ENCODE data around the gene ADCY3. TPM values are rescaled to one million over a fixed set of nuclear protein-coding genes. Genes with fewer than 3 reads are reported as not detected.
"Not testable (repeated sequence)": the region's sequence is repeated elsewhere in the genome, so short reads cannot be mapped to it uniquely, and the experiment has no call there.

Gene ADCY3
- total RNA-seq, 1 donor from 2014 or later: 4.2 TPM

DNA sequence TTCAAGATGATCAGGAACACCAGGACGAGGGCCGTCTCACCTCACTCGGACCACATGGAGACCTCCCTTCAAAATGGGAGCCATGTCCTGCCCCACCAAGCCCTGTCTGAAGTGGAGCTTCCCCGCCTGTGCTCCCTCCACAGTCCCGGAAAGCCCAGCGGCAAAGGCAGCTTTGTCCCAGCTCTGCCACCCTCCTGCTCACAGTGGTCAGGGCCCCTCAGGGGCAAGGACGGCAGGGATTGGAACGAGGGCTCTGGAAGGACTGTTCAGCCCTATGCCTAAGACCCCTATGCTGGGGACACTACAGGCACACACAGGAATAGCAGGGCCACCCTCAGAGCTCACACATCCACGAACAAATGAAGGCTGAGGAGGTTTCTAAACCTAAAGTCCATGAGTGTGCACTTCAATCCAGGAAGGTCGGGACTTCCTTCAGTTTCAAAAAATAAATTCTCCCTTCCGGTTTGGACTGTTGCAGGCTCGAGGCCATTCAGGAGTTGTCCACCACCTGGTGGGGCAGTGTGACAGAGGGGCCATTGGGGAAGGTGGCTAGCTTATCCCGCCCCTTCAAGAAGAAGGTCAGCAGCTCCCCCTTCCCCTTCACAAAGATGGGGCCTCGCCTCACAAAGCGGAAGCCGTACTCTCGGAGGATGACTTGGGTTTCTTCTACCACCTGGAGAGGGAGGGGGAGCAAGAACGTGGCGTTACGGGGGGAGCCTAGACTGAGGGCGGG lies 100.4 kb downstream of the ADCY3 start:
- peak; percentile 33 for DNase-seq (ENCODE audit: low spot score)
- ATAC-seq: no peak

DNA sequence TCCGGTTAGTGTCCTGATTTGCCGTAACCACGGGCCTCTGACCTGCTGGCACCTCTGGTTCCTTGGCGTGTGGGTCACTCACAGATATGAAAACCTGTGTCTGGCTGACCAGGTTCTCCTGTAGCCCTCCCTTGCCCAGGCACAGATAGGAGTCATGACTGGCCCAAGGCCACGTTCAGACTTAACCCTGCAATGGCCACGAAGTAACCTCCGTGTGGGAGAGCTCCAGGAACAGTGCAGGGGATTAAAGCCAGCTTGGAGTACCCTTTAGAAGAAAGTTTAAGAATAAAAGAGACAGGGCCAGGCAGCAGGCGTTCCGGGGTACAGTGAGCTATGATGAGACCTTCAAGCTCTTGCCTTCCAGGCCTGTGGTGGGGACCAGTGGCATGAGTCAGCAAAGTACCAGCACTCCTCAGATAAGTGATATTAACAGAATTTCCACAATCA lies 101.3 kb downstream of the ADCY3 start:
- DNase-seq (ENCODE audit: low spot score) (peak; percentile 31), ATAC-seq (no peak)

DNA sequence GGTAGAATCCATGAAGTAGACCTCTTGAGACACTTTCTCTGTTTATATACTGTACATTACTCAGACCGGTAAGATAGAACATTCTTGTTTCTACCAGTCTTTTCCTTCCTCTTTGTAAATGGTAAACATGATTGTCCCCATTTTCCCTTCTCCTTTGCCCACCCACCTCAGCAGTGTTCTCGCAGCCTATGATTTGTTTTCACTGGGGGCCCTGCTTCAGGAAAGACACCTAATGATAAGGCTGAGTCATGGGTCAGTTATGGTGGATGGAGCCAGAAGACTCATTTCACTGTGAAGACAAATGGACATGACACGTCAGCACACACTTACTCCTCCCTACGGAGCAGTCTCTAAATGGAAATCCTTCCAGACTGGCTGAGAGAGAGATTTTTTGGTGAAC lies 103.2 kb downstream of the ADCY3 start:
- DNase-seq (ENCODE audit: low spot score): peak; percentile 24
- no peak for ATAC-seq

DNA sequence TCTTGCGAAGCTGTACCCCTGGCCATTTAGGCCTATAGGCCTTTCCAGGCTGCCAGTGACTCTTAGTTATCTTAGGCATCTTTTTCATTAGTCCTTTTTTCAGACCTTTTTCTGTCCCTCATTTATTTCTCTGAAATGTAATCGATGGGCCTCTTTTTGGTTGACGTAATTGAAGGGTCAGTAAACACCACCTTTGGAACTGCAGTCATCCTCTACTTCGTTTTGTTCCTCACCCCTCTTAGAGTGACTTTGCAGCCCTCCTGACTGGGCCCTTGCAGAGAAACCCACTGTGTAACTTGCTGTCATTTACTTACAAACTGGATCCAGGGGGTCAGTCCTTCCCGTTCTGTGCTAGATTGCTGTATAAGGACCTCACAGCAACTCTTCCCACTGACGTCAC lies 103.6 kb downstream of the ADCY3 start:
- no peak for ATAC-seq

DNA sequence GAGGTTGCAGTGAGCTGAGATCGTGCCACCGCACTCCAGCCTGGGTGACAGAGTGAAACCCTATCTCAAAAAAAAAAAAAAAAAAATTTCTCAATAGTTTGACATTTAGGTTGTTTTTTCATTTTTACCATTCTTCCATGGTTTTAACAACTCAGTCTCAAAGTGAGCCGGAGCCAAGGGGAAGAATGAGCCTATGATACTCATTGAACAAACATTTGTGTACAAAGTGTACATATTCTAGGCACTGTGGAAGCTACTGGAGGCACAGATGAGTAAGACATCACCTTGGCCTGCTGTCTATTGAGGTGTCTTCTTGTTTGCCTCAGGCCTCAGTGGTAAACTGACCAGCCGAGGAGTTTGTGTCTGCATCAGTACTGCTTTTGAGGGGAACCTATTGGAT lies 104.9 kb downstream of the ADCY3 start:
- DNase-seq (ENCODE audit: low spot score): no peak
- ATAC-seq: no peak

More for the DNA sequence above, 103.6 kb downstream of the ADCY3 start:
- peak; percentile 12 for DNase-seq (ENCODE audit: low spot score)

DNA sequence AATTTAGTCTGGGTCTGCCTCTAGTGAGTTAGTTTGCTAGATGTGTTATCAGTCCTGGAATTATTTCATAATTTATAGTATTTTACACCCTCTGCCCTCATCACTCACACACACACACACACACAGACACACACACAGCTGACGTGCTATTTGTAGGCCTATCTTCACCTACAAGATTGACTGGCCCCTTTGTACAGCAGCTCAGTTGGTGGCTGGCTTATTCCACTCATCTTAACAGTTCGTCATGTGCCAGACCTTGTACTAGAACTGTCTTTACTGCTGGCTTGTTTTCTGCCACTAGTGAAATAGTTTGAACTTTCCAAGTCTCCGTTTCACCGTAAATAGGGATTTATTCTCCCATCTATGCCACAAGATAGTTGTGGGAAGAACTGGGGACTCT lies 105.5 kb downstream of the ADCY3 start:
- ATAC-seq (no peak), DNase-seq (ENCODE audit: low spot score) (no peak)

DNA sequence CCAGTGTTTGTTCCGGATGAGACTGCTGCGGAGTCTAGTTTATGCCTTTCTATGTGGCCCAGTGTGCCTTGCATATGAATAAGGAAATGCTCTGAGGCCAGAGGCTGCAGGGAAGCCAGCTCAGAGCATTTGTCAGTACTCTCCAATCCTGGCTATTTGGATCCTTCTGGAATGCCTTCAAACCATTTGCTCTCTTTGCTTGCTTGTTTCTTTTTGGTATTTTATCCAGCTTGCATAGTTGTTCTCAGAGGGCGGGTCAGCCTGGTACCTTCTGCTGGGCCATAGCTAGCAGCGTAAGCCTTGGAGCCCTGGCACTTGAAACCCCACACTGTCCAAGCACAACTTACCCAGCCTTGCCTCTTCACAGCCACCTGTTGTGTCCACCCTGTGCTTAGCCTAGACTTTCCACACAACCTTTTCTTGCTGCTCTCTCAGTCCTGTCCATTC lies 106.3 kb downstream of the ADCY3 start:
- peak; percentile 8 for DNase-seq (ENCODE audit: low spot score)
- ATAC-seq: no peak

DNA sequence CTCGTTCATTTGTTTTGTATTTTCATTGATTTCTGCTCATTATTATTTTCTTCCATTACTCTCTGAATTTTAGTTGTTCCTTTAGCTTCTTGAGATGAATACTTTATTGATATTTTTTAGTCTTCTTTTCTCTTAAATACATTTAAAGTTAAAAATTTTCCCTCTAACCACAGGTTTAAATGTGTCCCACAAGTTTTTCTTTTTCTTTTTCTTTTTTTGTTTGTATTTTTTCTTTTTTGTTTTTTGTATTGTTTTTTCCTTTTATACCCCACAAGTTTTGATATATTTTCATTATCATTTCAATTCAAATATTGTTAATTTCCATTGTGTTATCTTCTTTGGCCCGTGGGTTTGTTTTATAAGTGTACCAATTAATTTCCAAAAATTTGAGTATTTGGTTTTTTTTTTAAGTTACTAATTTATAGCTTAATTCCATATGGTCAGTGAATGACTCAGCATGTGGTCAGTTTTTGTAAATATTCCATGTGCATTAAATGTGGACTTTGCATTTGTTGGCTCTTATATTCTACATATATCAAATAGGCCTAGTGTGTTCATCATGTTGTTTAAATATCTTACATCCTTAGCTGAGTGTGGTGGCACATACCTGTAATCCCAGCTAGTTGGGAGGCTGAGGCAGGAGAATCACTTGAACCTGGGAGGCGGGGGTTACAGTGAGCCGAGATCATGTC lies 110.6 kb downstream of the ADCY3 start:
- no peak for ATAC-seq

DNA sequence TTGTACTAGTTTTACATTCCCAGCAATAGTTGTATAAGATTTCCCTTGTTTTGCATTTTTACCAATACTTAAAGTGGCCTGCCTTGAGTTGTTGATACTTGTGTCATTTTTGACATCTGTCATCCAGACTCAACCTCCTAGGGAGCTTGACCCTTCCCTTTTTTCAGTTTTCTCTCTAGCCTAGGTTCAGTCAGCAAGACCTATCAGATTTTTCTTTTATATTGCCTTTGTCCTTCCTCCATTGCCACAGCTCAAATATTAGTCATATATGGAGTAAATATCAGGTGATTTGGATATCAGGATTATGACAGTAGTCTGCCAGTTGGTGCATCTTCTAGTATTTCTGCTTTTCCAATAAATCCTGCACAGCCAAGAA lies 113.4 kb downstream of the ADCY3 start:
- ATAC-seq (no peak), DNase-seq (ENCODE audit: low spot score) (no peak)

More for the DNA sequence above, 110.6 kb downstream of the ADCY3 start:
- no peak for DNase-seq (ENCODE audit: low spot score)

DNA sequence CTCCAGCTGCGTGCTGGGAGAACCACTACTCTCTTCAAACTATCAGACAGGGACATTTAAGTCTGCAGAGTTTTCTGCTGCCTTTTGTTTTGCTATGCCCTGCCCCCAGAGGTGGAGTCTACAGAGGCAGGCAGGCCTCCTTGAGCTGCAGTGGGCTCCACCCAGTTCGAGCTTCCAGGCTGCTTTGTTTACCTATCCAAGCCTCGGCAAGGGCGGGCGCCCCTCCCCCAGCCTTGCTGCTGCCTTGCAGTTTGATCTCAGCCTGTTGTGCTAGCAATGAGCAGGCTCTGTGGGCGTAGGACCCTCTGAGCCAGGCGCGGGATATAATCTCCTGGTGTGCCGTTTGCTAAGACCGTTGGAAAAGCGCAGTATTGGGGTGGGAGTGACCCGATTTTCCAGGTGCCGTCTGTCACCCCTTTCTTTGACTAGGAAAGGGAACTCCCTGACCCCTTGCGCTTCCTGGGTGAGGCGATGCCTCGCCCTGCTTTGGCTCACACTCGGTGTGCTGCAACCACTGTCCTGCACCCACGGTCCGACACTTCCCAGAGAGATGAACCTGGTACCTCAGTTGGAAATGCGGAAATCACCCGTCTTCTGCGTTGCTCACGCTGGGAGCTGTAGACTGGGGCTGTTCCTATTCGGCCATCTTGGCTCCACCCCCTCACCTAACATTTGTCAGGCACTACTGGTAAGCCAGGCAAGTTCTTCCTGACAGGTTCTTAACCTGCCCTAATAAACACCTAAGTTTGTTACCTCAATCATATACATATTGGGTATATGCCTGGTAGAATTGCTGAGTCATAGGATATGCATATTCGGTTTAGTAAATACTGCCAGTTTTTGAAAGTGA lies 114.0 kb downstream of the ADCY3 start:
- not testable (repeated sequence) for DNase-seq (ENCODE audit: low spot score); ATAC-seq

DNA sequence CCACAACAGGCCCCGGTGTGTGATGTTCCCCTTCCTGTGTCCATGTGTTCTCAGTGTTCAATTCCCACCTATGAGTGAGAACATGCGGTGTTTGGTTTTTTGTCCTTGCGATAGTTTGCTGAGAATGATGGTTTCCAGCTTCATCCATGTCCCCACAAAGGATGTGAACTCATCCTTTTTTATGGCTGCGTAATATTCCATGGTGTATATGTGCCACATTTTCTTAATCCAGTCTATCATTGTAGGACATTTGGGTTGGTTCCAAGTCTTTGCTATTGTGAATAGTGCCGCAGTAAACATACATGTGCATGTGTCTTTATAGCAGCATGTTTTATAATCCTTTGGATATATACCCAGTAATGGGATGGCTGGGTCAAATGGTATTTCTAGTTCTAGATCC lies 119.5 kb downstream of the ADCY3 start:
- not testable (repeated sequence) for DNase-seq (ENCODE audit: low spot score); ATAC-seq

DNA sequence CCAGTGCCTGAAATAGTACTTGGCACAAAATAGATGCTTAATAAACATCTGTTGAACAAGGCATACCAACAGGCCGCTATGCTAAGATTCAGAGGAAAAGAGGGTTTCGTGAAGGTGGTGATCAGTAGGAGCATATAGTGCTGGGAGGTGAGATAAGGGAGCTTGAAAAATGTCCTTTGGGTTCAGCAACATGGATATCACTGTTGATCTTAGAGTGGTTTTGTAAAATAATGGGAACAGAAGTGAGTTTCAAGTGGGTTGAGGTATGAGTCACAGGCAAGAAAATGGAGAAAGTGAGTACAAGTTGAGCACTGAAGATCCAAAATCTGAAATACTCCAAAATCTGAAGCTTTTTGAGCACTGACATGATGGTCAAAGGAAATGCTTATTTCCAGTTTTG lies 122.4 kb downstream of the ADCY3 start:
- ATAC-seq (no peak), DNase-seq (ENCODE audit: low spot score) (no peak)

DNA sequence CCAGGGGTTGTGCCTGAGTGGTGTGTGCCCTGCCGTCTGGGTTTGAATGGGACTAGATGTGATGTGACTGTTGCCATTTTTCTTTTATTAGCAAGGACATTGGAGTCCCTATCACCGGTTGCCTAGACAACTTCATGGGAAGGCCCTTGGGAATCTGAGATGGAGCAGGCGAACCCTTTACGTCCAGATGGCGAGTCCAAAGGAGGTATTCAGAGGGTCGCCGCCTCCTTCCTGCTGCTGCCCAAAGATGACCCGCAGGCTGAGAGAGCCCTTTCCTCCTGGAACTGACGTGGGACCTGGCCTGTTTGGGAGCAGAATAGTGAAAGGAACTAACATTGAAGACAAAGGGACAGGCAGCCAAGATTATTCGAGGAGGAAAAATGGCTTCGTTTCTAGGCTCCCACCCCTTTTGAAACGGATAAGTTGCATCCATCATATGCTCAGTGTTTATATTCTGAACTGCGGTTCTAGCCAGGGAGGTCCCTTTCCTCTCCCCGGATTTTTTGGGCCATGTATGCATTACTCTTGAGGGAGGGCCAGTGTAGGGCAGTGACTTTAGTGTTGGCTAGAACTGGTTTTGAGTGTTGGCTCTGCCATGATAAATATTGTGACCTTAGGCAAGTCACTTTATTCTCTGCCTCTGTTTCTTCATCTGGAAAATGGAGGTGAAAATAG lies 126.1 kb downstream of the ADCY3 start:
- ATAC-seq (no peak), DNase-seq (ENCODE audit: low spot score) (no peak)

DNA sequence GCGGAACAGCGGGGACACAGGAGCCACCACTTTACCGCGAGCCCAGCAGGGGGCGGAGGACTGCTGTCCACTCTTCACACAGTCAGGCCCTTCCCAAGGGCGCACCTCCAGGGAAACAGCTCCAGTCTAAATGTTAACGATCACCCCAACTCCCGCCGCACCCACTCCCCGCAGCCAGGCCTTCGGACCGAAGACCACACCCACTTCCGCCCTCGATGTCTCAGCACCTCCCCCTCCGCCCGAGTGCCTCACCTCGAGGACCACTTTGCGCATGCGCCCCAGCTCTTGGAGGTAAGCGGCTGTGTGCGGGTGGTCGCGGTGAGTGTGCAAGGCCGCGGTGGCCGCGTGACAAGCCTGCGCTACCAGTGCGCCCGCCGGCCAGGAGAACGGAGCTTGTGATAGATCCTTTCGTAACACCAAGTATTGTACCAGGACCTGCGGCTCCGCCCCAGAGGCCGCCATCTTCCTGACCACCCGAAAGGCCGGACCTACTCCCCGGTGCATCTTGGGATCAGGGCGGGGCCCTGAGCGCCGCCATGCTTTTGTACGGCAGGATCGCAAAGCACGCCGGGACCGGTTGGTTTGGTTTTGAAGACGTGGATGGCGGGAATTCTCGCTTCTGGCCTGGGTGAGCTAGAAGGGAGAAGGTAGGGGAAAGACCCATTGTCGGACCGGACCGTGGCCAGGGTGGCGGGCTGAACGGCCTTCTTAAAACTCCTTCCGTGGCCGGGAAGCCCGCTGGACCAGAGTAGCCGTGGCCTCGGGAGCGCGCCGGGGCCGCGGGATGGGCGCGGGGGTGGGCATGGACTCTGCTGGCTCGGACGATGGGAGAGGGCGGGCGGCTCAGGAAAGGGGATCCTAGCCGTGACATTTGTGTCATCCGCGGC lies 126.9 kb downstream of the ADCY3 start, which contains the start of the genes CENPO and PTRHD1:
Gene CENPO (plus strand): TSS at position 552 of the 887 bp plus-strand sequence. CDS start 495 bp downstream, outside the sequence.
Gene PTRHD1 (minus strand): TSS at position 518 of the 887 bp plus-strand sequence. CDS start 14 bp downstream, at position 504.
- peak; percentile 96 for ATAC-seq

DNA sequence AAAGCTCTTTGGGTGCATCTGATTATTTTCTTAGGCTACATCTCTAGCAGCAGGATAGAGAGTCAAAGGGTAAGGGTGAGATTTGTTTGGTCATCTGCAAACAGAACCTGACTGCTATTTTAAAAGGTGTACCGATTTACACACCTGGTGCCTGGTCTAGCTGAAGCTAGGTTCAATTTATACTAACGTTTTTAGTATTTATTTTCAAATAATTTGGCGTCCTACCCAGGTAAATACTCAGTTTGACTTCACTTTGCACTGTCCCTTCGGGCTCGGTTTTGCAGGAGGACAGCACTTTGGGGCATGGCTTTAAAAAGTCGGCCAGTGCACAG lies 127.5 kb downstream of the ADCY3 start:
- ATAC-seq: peak; percentile 29
- no peak for DNase-seq (ENCODE audit: low spot score)

More for the DNA sequence above, 126.9 kb downstream of the ADCY3 start, which contains the start of the genes CENPO and PTRHD1:
- peak; percentile 97 for DNase-seq (ENCODE audit: low spot score)

DNA sequence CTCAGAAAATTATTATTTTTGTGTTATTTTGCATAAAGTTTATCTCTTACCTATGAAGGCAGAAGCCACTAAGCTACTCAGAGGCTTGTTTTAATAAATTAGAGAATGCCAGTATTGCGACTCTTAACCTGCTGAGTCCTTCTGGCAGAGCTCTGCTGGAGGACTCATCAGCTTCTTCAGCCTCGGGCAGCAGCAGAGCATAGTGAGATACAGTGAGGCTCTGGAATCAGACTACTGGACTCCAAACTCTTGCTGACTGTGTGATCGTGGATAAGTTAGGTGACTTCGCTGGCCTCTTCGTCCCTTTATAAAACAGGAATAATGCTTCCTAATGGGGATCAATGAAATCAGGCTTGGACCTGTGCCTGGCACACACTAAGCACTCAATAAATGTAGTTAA lies 128.6 kb downstream of the ADCY3 start:
- DNase-seq (ENCODE audit: low spot score) (no peak), ATAC-seq (no peak)

DNA sequence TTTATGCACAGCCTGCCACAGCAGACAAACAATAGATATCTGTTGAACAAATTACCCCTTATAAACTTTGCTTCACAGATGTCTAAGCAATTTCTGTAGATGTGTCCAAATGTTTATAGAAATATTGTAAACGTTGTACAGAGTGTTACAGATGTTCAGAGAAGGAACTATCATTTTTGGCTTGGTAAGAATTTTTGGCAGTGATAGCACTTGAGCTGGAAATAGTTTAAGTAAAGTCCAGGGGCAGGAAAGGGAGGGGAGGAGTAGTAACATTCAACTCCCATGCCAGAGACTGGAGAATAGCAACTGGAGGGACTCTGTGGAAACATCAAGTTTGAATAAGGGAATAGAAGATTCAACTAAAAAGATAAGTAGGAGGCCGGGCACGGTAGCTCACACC lies 131.2 kb downstream of the ADCY3 start:
- ATAC-seq: no peak
- no peak for DNase-seq (ENCODE audit: low spot score)

DNA sequence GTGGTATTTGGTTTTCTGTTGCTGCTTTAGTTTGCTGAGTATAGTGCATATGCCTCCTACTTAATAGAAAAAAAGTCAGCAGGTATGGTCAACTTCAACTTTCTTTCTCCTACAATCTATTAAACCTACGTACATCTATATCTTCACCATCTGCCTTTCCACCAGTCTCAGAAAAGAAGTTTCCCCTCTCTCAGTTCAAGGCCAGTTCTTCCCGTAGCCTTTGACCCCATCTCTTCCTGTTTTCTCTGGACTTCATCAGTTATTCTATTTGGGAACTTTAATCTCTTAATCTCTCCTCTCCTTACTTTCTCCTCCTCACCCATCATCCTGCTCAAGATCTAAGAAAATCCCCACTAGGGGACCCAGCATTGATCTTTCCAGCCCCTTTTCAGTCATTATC lies 132.5 kb downstream of the ADCY3 start:
- no peak for ATAC-seq
- no peak for DNase-seq (ENCODE audit: low spot score)

DNA sequence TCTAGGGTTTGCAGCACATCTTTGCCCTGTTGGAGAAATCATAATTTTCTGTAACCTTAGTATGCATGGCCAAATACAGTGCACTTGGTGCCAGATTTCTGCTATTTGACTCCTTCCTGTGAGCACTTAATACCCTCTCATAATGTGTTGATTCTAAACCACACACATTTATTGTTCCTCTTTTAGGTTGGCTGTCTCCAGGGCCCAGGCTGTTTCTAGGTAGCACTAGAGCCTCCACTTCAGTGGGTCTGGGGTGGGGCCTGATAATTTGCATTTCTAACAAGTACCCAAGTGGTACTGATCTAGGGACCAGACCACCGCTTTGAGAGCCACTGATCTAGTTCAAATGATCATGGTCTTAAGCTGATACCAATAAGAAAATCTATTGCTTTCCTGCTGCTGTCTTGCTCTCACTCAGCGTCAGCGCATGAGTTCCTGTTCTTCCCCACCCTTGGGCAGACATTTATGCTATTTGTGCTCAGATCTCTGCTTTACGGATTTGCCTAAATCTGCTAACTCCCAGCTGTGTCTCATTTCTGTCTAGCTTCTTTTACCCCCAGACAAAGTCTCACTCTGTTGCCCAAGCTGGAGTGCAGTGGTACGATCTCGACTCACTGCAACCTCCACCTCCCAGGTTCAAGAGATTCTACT lies 134.2 kb downstream of the ADCY3 start:
- no peak for DNase-seq (ENCODE audit: low spot score)
- ATAC-seq: peak; percentile 39

All from left lobe of liver (tissue), 2 donors.